NCI-H2196 treated with DMSO at 0.1 percent for 48 hours (cell line): ENCODE results near the gene MYLK4.

Experiments used
- DNase-seq: peaks from one replicate; lab custom pipeline; 2025; ENCODE audit not compliant: unreplicated experiment; lab: John Stamatoyannopoulos, UW

MYLK4 gene

GRCh38 chr6:2665146-2666070 lies 85.3 kb downstream of the MYLK4 start:
- DNase-seq, result peak; percentile 4

GRCh38 chr6:2663123-2663522 lies 87.6 kb downstream of the MYLK4 start:
- DNase-seq, result no peak

GRCh38 chr6:2661651-2662050 lies 89.1 kb downstream of the MYLK4 start:
- no peak for DNase-seq

GRCh38 chr6:2659882-2660281 lies 90.8 kb downstream of the MYLK4 start:
- DNase-seq, result no peak

DNA sequence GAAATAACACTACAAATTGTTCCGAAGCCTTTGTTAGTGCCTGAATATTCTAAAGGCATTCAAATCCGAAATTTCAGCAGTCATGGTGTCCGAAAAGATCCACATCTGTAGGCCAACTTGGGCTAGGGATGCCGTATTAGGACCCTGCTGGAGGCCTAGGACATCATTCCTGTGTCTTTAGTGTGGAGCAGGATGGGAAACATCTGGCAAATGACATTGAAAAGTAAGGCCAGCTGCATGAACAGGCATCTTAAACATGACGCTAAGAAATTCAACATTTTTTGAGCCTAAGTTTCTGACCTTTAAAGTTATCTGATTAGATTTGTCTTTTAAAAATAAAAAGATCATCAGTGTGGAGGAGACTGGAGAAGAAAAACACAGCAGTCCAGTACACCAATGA lies 91.3 kb downstream of the MYLK4 start:
- no peak for DNase-seq

- no peak for DNase-seq
These were observed 91.9 kb downstream of the MYLK4 start for GRCh38 chr6:2658788-2659187.

GRCh38 chr6:2656460-2657079 lies 94.2 kb downstream of the MYLK4 start:
- no peak for DNase-seq

DNA sequence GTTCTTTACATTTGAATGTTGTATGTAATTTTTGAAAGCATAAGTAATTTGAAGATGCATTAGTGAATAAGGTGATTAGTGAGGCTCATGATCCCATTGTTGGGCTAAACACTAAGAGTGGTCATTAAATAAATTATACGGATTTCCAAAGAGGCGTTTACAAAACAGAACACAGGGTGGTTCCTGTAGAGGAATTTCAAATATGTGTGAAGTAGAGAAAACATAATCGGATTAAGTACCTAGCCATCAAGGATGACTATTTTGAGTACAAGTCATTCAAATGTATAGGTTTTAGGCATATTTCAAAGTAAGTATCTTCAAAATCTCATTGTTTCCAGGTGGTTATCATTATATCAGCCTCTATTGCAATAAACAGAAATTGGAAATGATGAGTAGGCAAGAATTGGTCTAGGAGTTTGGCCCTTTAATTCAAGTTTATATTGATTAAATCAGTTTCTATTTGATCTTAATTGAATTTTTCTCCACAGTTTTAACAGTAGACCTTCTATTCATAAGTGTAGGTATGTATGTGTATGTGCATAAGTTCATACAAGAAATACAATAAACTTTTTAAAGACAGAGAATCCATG lies 94.8 kb downstream of the MYLK4 start:
- no peak for DNase-seq

DNA sequence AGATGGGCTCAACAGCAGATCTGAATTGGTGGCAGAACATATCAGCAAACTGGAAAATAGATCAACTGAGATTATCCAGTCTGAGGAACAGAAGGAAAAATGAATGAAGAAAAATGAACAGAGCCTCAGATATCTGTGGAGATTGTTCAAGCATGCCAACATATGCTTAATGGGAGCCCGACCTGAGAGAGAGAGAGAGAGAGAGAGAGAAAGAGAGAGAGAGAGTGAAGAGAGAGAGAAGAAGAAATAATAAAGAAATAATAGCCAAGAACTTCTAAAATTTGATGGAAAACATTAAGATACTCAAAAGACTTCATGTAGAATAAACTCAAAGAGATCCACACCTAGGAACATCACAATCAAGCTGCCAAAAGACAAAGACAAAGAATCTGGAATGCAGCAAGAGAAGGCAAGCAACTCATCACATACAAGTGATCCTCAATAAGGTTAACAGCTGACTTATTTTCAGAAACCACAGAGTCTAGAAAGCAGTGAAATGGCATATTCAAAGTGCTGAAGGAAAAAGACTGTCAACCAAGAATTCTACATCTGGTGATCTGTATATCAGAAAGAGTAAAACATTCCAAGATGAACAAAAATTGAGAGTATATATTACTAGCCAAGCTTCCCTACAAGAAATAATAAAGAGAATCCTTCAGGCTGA lies 97.2 kb downstream of the MYLK4 start:
- no peak for DNase-seq

DNA sequence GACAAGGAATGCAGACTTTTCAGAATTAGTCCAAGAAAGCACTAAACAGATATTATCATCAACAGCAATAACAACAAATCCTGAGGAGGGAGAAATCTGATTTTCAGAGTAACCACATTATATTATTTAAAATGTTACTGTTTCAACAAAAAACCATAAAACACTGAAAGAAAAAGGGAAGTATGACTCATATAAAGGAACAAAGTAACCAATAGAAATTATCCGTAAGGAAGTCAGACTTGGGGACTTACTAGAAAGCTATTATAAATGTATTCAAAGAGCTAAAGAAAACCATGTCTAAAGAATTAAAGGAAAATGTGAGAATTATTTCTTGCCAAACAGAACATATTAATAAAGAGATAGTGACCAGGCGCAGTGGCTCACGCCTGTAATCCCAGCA lies 98.1 kb downstream of the MYLK4 start:
- no peak for DNase-seq

DNA sequence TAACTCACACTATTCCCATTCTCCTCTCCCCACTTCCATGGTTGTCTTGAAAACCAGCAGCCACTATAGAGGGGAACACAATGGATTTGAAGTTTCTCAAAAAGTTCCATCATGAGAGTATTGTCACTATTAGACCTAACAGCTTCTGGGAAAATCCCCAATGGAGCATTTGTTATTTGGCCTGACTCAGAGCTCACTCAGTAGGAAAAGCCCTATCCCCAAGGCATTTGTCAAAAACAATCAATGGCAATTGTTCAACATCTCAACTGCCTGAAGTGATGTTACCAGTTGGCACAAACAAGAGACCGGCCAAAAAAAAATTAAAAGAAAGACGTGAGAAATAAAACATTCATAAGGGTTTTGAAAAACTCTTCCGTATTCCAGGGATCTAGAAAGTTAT lies 98.8 kb downstream of the MYLK4 start:
- DNase-seq, result no peak

DNA sequence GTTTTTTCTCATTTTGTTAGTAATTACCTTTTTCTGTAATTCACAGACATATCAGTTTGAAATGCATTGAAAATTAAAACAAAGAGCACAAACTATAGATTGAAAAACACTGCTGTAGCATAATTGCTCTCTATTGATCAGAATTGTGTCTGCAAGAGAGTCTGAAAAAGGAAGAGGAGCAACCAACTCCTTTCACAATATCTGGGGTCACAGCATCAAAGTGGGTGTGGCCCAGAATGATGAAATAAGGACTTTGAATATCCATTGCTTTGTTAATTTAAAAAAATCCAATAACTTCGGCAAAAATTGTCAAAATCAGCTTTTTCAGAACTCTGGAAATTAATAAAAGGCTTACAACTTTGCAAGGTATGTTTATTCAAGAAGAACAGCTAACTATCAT lies 99.2 kb downstream of the MYLK4 start:
- no peak for DNase-seq

- no peak for DNase-seq
These were observed 104.4 kb downstream of the MYLK4 start for GRCh38 chr6:2646346-2646745.

GRCh38 chr6:2643935-2644539 lies 106.7 kb downstream of the MYLK4 start:
- DNase-seq, result no peak

GRCh38 chr6:2643130-2643529 lies 107.6 kb downstream of the MYLK4 start:
- no peak for DNase-seq

DNA sequence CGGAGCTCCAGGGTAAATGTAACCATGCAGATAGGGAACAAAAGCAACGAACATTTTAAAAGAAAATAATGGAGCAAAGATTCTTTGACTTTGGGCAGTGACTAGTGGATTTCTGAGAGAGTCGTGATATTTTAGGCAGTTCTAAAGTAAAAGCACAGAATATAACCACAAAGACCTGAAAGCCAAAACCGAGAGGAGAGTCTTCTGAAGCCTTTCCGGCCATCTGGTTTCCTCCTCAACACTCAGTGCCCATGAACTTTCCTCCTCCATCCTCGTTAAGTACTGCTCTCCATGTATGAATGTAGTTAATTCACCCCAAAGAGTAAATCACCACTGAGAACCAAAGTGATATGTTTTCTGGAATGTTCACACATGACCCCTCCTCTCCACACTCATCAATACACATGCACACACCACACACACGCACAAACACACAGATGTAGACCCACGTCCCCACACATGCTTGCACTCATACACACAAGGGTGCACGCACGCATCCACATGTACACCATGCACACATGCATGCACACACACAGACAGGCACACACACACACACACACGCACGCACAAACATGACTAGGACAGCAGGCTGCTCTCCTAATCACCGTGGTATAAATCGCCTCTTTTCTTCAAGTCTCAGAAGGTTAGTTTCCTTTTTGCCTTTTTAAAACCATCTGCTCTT lies 109.5 kb downstream of the MYLK4 start:
- DNase-seq, result no peak

- no peak for DNase-seq
These were observed 110.2 kb downstream of the MYLK4 start for GRCh38 chr6:2640551-2640950.

DNA sequence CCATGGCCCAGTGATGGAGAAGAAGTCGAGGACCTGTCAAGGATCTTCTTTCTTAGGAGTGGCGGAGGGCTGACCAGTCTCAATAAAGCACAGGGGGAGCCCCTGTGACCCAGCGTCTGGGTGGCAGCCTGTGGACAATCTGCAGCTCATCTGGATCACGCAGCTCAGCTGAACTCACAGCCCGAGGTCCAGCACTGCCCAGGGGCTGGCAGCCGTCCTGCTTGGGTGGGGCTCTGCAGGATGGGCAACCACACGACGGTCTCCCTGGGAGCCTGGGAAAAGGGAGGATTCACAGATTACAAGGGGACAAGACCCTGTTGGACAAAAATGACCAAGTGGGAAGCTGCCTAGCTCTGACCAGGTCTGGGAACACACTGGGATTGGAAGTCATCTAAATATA lies 110.8 kb downstream of the MYLK4 start:
- DNase-seq, result no peak

DNA sequence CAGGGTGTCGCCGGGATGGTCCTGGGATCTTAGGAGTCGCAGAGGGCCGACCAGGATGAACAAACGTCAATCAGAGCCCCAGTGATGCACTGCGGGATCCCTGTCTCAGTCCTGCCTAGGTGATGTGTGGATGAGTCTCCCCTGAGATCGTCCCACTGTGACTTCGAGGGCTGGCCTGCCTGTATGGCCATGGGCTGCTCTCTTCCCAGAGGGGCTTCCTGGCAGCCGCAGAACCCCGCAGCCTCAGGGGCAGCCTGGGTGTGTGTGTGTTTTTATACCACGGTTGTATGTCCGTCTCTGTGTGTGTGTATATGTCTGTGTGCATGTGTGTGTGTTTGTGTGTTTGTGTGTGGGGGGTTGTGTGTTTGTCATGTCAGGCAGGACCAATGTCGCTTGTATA lies 111.6 kb downstream of the MYLK4 start:
- no peak for DNase-seq

GRCh38 chr6:2636672-2637071 lies 114.0 kb downstream of the MYLK4 start:
- no peak for DNase-seq

DNA sequence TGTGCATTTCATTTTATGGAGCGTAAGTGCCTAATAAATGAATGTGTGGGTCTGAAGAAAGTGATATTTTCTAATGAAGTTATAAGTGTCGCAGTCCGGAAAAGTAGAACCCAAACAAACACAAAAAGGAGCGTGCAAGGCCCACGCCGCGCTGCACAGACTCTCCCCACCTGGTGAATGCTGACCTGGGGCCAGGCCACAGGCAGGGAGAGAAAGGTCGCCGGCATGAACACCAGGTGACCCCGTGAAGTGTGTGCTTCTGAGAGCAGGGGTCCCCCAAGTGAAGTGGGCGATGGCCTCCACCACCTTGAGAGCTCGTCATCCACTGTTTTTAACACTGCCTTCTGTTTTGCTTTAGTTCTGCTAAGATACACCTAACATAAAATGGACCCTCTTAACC lies 114.8 kb downstream of the MYLK4 start:
- DNase-seq, result no peak
